ENCODE results near the gene TMEM41A.

Gene TMEM41A

GRCh38 chr3:185498503-185499396 lies at the start of gene TMEM41A:
TMEM41A (minus strand) TSS chr3:185499035; CDS start chr3:185498961, 74 bp downstream.
- POLR2A ChIA-PET, result interaction anchor here (0.9 to 1.4 kb wide), 4 partner anchors 16 to 87 kb away, joined by 3 to 8 read pairs (median 4); partner anchors contain the start of gene SENP2
- CTCF ChIA-PET, result interaction anchor here (1.4 kb wide), 1 partner anchor 60 kb away, joined by 3 read pairs; no protein-coding TSS in a partner anchor
- DNase-seq (ENCODE audit: extremely low spot score), result peak; percentile 90
- TF ChIP-seq TARDBP (IDR thresholded peaks at IDR 0.05) (no peak), ARNT (IDR thresholded peaks at IDR 0.05) (no peak), LEF1 (IDR thresholded peaks at IDR 0.05; ENCODE audit: borderline replicate concordance) (no peak), FOXM1 (IDR thresholded peaks at IDR 0.05; ENCODE audit: borderline replicate concordance) (0 out of 2 replicates have a peak, but pooled peaks have one; percentile 34), L3MBTL2 (conservative IDR thresholded peaks at IDR 0.05) (peak; percentile 59; the same call in 1 of the 2 replicates)

GRCh38 chr3:185540695-185541094 lies 41.9 kb upstream of the TMEM41A start:
- no peak for DNase-seq (ENCODE audit: extremely low spot score)
- TF ChIP-seq LEF1 (IDR thresholded peaks at IDR 0.05; ENCODE audit: borderline replicate concordance), result no peak
- ChIA-PET CTCF (no interaction called here), POLR2A (no interaction called here)

GRCh38 chr3:185539934-185540333 lies 41.1 kb upstream of the TMEM41A start:
- TF ChIP-seq TARDBP (IDR thresholded peaks at IDR 0.05) (no peak), FOXA1 (IDR thresholded peaks at IDR 0.05) (no peak), L3MBTL2 (conservative IDR thresholded peaks at IDR 0.05) (no peak), HDGF (IDR thresholded peaks at IDR 0.05; ENCODE audit: borderline replicate concordance) (no peak), ZNF384 (IDR thresholded peaks at IDR 0.05) (no peak), BHLHE40 (IDR thresholded peaks at IDR 0.05; ENCODE audit: borderline replicate concordance) (no peak), ARNT (IDR thresholded peaks at IDR 0.05) (no peak), PKNOX1 (IDR thresholded peaks at IDR 0.05) (no peak), SUZ12 (IDR thresholded peaks at IDR 0.05) (no peak), FOXK2 (IDR thresholded peaks at IDR 0.05) (no peak), SP1 (IDR thresholded peaks at IDR 0.05) (no peak), CTBP1 (IDR thresholded peaks at IDR 0.05; ENCODE audit: borderline replicate concordance) (no peak)
- CTCF ChIA-PET, result no interaction called here
- no peak for DNase-seq (ENCODE audit: extremely low spot score)
- POLR2A ChIA-PET, result no interaction called here

- peak; percentile 30 for DNase-seq (ENCODE audit: extremely low spot score)
- ChIA-PET CTCF (no interaction called here), POLR2A (no interaction called here)
- TF ChIP-seq NFRKB (IDR thresholded peaks at IDR 0.05), result no peak
- no peak for TF ChIP-seq FOXK2 (IDR thresholded peaks at IDR 0.05)
- TF ChIP-seq FOXA1 (IDR thresholded peaks at IDR 0.05), result no peak
- TF ChIP-seq PKNOX1 (IDR thresholded peaks at IDR 0.05), result no peak
- no peak for TF ChIP-seq L3MBTL2 (conservative IDR thresholded peaks at IDR 0.05)
- TF ChIP-seq ELF4 (IDR thresholded peaks at IDR 0.05), result no peak
- TF ChIP-seq HDGF (IDR thresholded peaks at IDR 0.05; ENCODE audit: borderline replicate concordance), result no peak
- TF ChIP-seq TARDBP (IDR thresholded peaks at IDR 0.05), result no peak
- TF ChIP-seq BHLHE40 (IDR thresholded peaks at IDR 0.05; ENCODE audit: borderline replicate concordance), result no peak
- TF ChIP-seq SUZ12 (IDR thresholded peaks at IDR 0.05), result no peak
- no peak for TF ChIP-seq ARNT (IDR thresholded peaks at IDR 0.05)
- no peak for TF ChIP-seq ZNF384 (IDR thresholded peaks at IDR 0.05)
- no peak for TF ChIP-seq LEF1 (IDR thresholded peaks at IDR 0.05; ENCODE audit: borderline replicate concordance)
- no peak for TF ChIP-seq FOXM1 (IDR thresholded peaks at IDR 0.05; ENCODE audit: borderline replicate concordance)
- TF ChIP-seq SP1 (IDR thresholded peaks at IDR 0.05), result no peak
- TF ChIP-seq CTBP1 (IDR thresholded peaks at IDR 0.05; ENCODE audit: borderline replicate concordance), result no peak; the same call in 1 of the 2 replicates
These were observed 38.6 kb upstream of the TMEM41A start for GRCh38 chr3:185537369-185537970.

- ChIA-PET POLR2A (no interaction called here), CTCF (interaction anchor here (0.6 kb wide), 1 partner anchor 67 kb away, joined by 3 read pairs; no protein-coding TSS in a partner anchor)
- TF ChIP-seq HDGF (IDR thresholded peaks at IDR 0.05; ENCODE audit: borderline replicate concordance) (no peak), NFRKB (IDR thresholded peaks at IDR 0.05) (no peak)
- DNase-seq (ENCODE audit: extremely low spot score), result no peak
These were observed 35.7 kb upstream of the TMEM41A start for GRCh38 chr3:185534511-185534910.

GRCh38 chr3:185532901-185533300 lies 34.1 kb upstream of the TMEM41A start:
- CTCF ChIA-PET, result no interaction called here
- TF ChIP-seq FOXK2 (IDR thresholded peaks at IDR 0.05), result no peak
- no peak for TF ChIP-seq LEF1 (IDR thresholded peaks at IDR 0.05; ENCODE audit: borderline replicate concordance)
- TF ChIP-seq ELF4 (IDR thresholded peaks at IDR 0.05), result no peak
- no peak for TF ChIP-seq ZNF384 (IDR thresholded peaks at IDR 0.05)
- TF ChIP-seq TARDBP (IDR thresholded peaks at IDR 0.05), result no peak
- no peak for TF ChIP-seq FOXA1 (IDR thresholded peaks at IDR 0.05)
- TF ChIP-seq HDGF (IDR thresholded peaks at IDR 0.05; ENCODE audit: borderline replicate concordance), result no peak
- TF ChIP-seq SP1 (IDR thresholded peaks at IDR 0.05), result no peak
- no peak for TF ChIP-seq BHLHE40 (IDR thresholded peaks at IDR 0.05; ENCODE audit: borderline replicate concordance)
- no peak for TF ChIP-seq PKNOX1 (IDR thresholded peaks at IDR 0.05)
- no peak for TF ChIP-seq L3MBTL2 (conservative IDR thresholded peaks at IDR 0.05)
- no peak for TF ChIP-seq ARNT (IDR thresholded peaks at IDR 0.05)
- no peak for TF ChIP-seq CTBP1 (IDR thresholded peaks at IDR 0.05; ENCODE audit: borderline replicate concordance)
- no peak for TF ChIP-seq NFRKB (IDR thresholded peaks at IDR 0.05)
- TF ChIP-seq FOXM1 (IDR thresholded peaks at IDR 0.05; ENCODE audit: borderline replicate concordance), result no peak
- no peak for TF ChIP-seq SUZ12 (IDR thresholded peaks at IDR 0.05)
- POLR2A ChIA-PET, result no interaction called here
- DNase-seq (ENCODE audit: extremely low spot score), result no peak
